HG03175 (cell line): Measurements from ENCODE around the gene ZFP3.
"Not testable (repeated sequence)": the region's sequence is repeated elsewhere in the genome, so short reads cannot be mapped to it uniquely, and the experiment has no call there.

Experiments
- ATAC-seq: cut with Tn5 transposase; IDR thresholded peaks from one replicate; pipeline ENCODE4 v1.9.1; 2021; ENCODE audit warnings: mild to moderate bottlenecking, moderate library complexity; ENCODE audit not compliant: unreplicated experiment

ZFP3 gene

DNA sequence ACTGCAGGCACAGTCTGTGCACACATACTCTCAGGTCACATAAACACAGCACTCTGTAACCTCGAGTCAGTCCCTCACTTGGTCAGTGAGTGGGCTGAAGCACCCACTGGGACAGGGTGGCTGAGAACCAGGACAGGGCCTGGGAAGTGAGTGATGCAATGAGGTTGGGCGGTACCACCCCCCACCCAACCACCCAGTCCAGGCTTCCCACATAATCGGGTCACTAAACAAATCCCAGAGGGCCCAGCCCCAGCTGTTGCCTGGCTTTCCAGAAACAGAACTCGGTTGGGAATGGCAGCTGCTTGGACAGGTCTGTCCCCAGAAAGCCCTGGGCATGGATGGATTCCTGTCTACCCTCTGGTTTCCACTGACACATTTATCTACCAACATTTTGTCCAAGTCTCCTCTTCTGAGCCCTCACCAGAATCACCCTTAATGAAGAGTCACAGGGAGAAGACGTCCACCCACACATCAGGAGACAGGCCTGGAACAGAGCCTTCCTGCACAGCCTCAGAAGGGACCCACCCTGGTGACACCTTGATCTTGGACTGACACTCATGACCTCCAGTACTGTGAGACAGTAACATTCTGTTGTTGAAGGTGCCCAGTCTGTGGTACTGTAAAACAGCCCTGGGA, 46.0 kb downstream of the ZFP3 start:
- ATAC-seq, result not testable (repeated sequence)

DNA sequence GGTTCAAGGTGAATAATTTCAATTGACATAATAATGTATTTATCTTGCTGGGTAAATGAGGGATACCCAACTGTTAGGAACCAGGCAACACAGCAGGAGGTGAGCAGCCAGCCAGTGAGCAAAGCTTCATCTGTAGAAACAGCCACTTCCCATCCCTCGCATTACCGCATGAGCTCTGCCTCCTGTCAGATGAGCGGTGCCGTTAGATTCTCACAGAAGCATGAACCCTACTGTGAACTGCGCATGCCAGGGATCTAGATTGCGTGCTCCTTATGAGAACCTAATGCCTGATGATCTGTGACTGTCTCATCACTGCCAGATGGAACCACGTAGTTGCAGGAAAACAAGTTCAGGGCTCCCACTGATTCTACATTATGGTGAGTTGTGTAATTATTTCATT, 46.6 kb downstream of the ZFP3 start:
- ATAC-seq, result not testable (repeated sequence)

- ATAC-seq, result no peak
These were observed 48.6 kb downstream of the ZFP3 start for GRCh38 chr17:5126719-5127488.

DNA sequence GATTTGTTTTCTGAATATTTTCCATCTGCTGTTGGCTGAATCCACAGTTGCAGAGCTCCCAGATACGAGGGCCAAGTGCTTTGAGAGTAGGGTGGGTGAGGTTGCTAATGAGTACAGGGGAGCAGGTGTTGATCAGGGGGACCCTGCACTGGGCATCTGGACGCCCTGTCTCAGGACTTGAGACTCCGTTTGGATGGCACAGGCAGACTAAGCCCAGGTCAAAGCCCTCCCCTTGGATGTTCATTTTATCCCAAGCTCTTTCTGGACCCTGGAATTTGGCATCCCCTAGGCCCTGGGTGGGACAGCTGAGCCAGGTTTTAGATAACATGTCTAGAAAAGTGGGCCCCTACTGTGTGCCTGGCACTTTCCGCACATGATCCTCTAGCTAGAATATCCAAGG, 49.6 kb downstream of the ZFP3 start:
- no peak for ATAC-seq

- ATAC-seq, result not testable (repeated sequence)
These were observed 50.1 kb downstream of the ZFP3 start for GRCh38 chr17:5128387-5128786.

DNA sequence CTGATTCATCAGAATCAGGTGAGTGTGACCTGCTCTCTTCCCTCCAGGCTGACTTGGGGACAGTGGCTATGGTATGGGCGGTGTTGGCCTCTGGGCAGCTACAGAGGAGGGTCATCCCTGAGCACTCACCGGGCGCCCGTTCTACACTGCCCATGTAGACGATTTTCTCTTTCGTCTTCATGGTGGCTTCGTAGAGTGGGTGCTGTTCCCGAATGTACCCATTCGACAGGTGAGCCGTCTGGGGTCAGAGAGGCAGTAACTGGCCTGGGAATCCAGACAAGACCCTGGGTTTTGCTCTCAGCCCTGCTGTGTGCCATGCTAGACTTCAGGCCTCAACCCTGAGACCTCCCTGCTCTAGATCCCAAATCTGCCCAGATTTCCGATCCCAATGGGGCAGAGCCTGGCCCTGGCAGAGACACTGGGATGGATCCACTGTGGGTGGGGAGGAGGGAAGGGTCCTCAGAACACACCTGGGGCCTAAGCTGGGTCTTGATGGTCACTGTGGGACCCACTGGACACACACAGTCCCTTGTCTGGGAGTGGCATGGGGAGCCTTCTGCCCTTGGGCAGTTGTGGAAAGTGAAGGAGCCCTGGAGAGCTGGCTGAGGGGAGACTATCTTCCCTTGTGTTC, 50.8 kb downstream of the ZFP3 start:
- ATAC-seq, result no peak

DNA sequence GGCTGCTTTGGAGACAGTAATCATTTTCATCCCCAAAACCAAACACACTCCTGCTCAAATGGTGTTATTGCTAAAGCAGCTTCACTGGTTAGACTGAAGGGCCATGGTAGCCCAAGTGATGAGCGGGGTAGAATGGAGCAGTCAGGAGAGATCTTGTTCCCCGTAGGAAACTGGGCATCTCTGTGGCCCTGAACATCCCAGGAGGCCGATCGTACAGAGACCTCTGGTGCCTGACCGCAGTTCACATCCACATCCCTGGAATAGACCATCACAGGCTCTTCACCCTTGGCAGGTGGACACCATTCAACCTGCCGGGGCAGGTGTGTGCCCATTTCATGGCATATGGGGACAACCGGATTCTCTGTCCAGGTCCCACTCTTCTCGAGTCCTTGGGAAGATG, 51.5 kb downstream of the ZFP3 start:
- not testable (repeated sequence) for ATAC-seq

DNA sequence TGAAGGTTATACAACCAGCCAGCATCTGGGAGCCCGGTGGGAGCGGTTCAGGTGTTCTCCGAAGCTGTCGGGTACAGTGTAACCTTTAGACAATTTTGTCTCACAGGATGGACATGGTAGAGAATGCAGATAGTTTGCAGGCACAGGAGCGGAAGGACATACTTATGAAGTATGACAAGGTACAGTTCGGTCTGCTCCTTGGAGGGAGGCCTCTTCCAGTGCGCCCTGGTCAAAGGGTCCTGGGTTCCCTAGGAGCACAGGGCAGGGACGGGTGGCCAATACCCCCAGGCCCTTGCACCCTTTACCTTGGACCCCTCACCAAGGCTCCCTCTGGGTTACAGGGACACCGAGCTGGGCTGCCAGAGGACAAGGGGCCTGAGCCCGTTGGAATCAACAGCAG, 52.0 kb downstream of the ZFP3 start:
- ATAC-seq, result not testable (repeated sequence)

GRCh38 chr17:5130687-5131086, 52.4 kb downstream of the ZFP3 start:
- not testable (repeated sequence) for ATAC-seq

DNA sequence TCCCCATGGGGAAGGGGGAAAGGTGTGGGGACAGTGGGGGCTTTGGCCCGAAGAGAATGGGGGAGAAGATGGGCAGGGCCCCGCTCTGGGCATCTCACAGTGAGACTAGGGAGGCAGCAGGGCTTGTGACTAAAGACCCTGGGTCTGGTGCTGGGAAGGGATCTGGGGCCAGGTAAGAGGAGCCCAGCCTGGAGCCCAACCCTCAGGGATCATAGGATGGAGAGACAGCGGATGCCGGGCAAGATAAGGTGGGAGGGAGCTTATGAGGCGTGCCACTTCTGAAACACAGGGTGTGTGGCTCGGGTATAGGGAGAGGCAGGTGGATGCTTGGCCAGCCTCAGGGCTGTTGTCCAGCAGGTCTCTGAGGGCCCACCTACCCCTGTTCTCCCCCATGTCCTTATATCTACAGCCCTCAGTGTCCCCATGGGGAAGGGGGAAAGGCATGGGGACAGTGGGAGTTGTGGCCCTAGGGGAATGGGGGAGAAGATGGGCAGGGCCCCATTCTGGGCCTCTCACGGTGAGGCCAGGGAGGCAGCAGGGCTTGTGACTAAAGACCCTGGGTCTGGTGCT, 53.0 kb downstream of the ZFP3 start:
- ATAC-seq, result no peak

DNA sequence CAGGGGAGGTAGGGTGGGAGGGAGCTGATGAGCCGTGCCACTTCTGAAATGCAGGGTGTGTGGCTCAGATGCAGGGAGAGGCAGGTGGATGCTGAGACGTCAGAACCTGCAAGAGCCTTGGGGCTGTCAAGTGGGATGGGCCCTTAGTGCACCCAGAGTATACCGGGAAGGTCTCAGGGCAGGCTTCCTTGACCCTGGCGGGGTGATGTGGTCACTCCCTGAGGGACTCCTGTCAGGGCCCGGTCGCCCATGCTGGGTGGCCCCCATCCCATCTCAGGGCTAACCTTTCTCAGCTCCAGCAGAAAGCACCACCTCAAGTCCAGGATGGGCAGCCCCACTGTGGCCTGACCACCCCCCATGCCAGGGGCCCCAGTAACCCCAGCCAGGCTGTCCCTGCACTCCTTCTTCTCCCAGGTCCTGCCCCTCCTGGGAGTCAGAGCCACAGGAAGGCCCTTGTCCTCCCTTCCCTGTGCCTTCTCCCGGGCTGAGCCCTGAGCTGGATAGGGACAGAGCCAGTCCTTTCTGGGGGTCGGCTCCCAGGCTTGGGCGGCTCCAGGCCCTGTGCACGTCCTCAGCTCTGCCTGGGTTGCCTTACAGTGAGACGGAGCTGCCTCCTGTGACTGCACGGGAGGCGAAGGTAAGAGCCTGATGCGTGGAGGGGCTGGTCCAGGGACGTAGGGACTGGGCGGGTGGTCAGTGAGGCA, 53.7 kb downstream of the ZFP3 start:
- not testable (repeated sequence) for ATAC-seq

DNA sequence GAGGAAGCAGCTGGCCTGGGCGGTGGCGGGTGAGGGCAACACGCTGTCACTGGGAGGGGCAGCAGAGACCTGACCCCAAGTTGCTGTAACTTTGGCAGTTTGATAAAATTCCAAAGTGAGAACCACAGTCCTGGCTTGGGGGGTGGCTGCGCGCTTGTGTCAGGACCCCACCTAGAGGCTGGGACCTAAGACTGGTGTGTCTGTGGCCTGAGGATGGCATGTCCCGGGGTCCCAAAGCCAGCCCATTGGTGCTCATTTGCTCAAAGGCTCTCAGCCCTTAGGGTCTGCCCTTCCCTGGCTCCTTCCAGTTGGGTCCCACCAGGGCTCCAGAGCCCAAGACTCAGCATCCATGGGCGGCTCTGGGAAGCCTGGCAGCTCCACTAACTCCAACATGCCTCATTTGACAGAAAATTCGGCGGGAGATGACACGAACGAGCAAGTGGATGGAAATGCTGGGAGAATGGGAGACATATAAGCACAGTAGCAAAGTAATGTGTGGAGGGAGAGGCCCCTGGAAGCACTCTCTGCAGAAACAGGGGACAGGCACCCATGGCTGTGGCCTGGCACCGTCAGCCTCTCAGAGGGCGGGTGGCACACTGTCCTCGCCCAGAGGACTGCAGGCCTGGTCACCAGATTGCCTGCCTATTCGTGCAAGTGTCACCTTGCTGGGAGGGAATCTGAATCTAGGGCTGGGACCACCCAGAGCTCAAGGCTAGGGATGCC, 54.4 kb downstream of the ZFP3 start:
- ATAC-seq, result not testable (repeated sequence)

DNA sequence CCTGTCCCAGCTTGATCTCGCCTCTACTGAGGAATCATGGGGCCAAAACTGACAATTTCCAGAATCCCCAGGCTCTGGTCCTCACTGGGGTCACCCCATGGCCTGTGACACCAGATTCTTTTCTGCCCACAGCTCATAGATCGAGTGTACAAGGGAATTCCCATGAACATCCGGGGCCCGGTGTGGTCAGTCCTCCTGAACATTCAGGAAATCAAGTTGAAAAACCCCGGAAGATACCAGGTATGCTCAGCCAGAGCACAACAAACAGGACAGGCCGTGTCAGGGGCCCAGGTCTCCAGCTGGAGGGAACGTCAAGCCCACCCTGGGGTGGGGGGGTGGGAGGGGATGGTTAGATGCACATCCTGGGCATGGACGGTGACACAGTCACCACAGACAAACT, 55.0 kb downstream of the ZFP3 start:
- ATAC-seq, result no peak

DNA sequence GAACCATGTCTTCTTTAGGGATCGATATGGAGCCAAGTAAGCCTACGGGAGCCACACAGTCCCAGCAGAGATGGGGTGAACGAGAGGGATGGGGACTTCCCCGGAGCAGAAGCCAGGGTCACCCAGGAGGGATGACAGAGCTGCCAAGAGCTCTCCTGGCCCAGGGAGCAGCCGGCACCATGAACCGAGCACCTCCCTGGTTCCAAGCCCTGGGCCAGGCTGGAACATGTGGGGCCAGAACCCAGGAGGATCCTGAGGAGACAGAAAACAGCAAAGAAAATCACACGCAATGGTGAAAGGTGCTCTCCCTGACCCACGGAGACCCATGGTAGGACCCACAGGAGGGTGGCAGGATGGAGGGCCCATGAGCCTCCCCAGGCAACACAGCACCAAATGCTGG, 55.7 kb downstream of the ZFP3 start:
- not testable (repeated sequence) for ATAC-seq

- ATAC-seq, result not testable (repeated sequence)
These were observed 56.3 kb downstream of the ZFP3 start for GRCh38 chr17:5134571-5134970.

DNA sequence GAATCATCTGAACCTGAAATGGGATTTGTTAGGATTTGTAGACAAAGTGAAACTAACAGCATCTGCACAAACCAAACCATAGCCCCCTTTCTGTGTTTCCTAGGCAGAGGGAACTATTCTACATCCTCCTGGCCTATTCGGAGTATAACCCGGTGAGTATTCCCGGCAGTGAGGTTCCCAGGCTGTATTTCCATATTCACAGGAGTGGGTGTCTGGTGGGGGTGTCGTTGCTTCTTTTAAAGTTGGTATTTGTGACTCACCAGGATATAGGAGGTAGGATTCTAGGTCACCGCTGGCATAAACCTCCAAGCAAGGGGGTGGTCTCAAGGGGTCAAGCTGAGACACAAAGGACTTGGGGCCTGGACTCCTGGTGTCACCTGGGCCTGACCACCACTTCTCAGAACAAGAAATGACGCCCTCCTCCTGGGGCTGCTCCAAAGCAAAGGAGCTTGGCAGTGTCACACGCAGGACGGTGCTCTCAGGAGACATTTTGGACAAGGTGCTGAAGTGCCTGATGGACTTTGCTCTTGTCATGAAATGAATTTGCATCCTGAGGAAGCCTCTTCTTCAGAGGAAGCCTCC, 57.0 kb downstream of the ZFP3 start:
- ATAC-seq, result not testable (repeated sequence)

DNA sequence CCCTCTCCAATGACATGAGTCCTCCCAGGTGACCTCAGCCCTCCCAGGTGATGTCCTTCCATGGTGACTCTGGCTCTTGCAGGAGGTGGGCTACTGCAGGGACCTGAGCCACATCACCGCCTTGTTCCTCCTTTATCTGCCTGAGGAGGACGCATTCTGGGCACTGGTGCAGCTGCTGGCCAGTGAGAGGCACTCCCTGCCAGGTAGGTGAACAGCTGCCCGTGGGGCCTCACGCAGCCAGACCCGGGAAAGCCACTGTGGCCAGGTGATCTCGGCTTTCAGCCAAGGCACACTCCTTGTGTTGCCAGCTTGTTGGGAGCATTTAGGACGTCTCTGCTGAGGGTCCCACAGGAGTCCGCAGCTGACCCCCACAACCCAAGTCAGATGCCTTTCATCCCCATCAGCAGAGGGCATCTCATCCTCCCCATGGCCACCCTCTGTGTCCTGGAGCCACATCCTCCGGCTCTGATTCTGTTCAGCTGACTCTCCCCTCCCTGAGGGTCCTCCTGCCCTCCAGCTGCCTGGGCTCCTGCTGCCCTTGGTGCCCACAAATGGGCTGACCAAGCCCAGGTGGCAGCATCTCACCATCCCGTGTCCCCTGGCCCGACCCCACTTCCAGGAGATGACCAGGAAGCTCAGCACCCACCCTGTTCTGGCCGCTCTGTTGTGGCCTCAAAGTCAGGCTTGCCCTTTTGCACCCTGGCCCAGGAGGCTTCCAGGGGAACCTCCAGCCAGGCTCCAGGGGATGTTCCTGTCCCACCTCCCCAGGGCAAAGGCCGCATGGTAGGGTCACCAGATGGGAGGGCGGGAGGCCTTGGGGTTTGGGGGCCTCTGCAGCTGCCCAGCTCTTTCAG, 57.7 kb downstream of the ZFP3 start:
- no peak for ATAC-seq

- not testable (repeated sequence) for ATAC-seq
These were observed 58.5 kb downstream of the ZFP3 start for GRCh38 chr17:5136580-5137412.
